ENCODE results near the gene RTP3.

RTP3 gene

GRCh38 chr3:46483825-46484224 is 14.0 kb upstream of the RTP3 start:
- Histone ChIP-seq H3K4me1 (ENCODE audit: low read length) (peaks cover under 1% of the 10 kb centered on the region), H4K20me1 (ENCODE audit: insufficient read depth, low read length) (no peaks in the 10 kb centered on the region), H3K4me2 (ENCODE audit: low read length) (no peak overlapping the region), H3K27me3 (ENCODE audit: low read depth, low read length) (peaks cover 49% of the 10 kb centered on the region), H3K36me3 (replicated peaks; ENCODE audit: low read depth, low read length) (no peaks in the 10 kb centered on the region), H3K9me3 (ENCODE audit: insufficient read depth, low read length) (no peaks in the 10 kb centered on the region), H3K79me2 (ENCODE audit: low read length) (no peaks in the 10 kb centered on the region), H3K9ac (ENCODE audit: low read length) (no peak overlapping the region), H3K27ac (ENCODE audit: low read length) (no peak overlapping the region), H3K4me3 (ENCODE audit: low read length) (no peak overlapping the region), H2AFZ (ENCODE audit: low read depth, low read length) (no peak overlapping the region)
- TF ChIP-seq CTCF (IDR thresholded peaks at IDR 0.05; ENCODE audit: low read depth, low read length) (no peak), EZH2phosphoT487 (IDR thresholded peaks at IDR 0.05; ENCODE audit: low read depth) (no peak)

- Histone ChIP-seq H3K27me3 (ENCODE audit: low read depth, low read length) (peaks cover 50% of the 10 kb centered on the region), H3K27ac (ENCODE audit: low read length) (no peak overlapping the region), H3K9me3 (ENCODE audit: insufficient read depth, low read length) (no peaks in the 10 kb centered on the region), H3K9ac (ENCODE audit: low read length) (no peak overlapping the region), H3K4me3 (ENCODE audit: low read length) (no peak overlapping the region), H3K79me2 (ENCODE audit: low read length) (no peaks in the 10 kb centered on the region), H3K4me2 (ENCODE audit: low read length) (no peak overlapping the region), H4K20me1 (ENCODE audit: insufficient read depth, low read length) (no peaks in the 10 kb centered on the region), H3K4me1 (ENCODE audit: low read length) (peaks cover 5% of the 10 kb centered on the region), H3K36me3 (replicated peaks; ENCODE audit: low read depth, low read length) (no peaks in the 10 kb centered on the region), H2AFZ (ENCODE audit: low read depth, low read length) (no peak overlapping the region)
- no peak for TF ChIP-seq CTCF (IDR thresholded peaks at IDR 0.05; ENCODE audit: low read depth, low read length)
- TF ChIP-seq EZH2phosphoT487 (IDR thresholded peaks at IDR 0.05; ENCODE audit: low read depth): no peak
Measured at GRCh38 chr3:46484388-46484787, 13.4 kb upstream of the RTP3 start.

- Histone ChIP-seq H3K27me3 (ENCODE audit: low read depth, low read length) (peaks cover 49% of the 10 kb centered on the region), H3K4me3 (ENCODE audit: low read length) (no peak overlapping the region), H3K9me3 (ENCODE audit: insufficient read depth, low read length) (no peaks in the 10 kb centered on the region), H2AFZ (ENCODE audit: low read depth, low read length) (no peak overlapping the region), H3K4me1 (ENCODE audit: low read length) (peaks cover 5% of the 10 kb centered on the region), H3K79me2 (ENCODE audit: low read length) (no peaks in the 10 kb centered on the region), H3K36me3 (replicated peaks; ENCODE audit: low read depth, low read length) (no peaks in the 10 kb centered on the region), H4K20me1 (ENCODE audit: insufficient read depth, low read length) (no peaks in the 10 kb centered on the region), H3K27ac (ENCODE audit: low read length) (no peak overlapping the region), H3K9ac (ENCODE audit: low read length) (no peak overlapping the region), H3K4me2 (ENCODE audit: low read length) (no peak overlapping the region)
- TF ChIP-seq CTCF (IDR thresholded peaks at IDR 0.05; ENCODE audit: low read depth, low read length) (no peak), EZH2phosphoT487 (IDR thresholded peaks at IDR 0.05; ENCODE audit: low read depth) (no peak)
Measured at GRCh38 chr3:46484911-46485778, 12.6 kb upstream of the RTP3 start.

- H3K4me3 ChIP-seq (ENCODE audit: low read length): no peak overlapping the region
Measured at GRCh38 chr3:46485779-46486175, 12.0 kb upstream of the RTP3 start.

More at GRCh38 chr3:46485779-46486175, 12.0 kb upstream of the RTP3 start:
- H2AFZ ChIP-seq (ENCODE audit: low read depth, low read length): no peak overlapping the region
- H3K27ac ChIP-seq (ENCODE audit: low read length): no peak overlapping the region
- peaks cover 5% of the 10 kb centered on the region for H3K4me1 ChIP-seq (ENCODE audit: low read length)
- peaks cover 44% of the 10 kb centered on the region for H3K27me3 ChIP-seq (ENCODE audit: low read depth, low read length)
- no peaks in the 10 kb centered on the region for H3K79me2 ChIP-seq (ENCODE audit: low read length)
- no peaks in the 10 kb centered on the region for H3K36me3 ChIP-seq (replicated peaks; ENCODE audit: low read depth, low read length)
- H3K4me2 ChIP-seq (ENCODE audit: low read length): no peak overlapping the region
- H4K20me1 ChIP-seq (ENCODE audit: insufficient read depth, low read length): no peaks in the 10 kb centered on the region
- TF ChIP-seq EZH2phosphoT487 (IDR thresholded peaks at IDR 0.05; ENCODE audit: low read depth): no peak
- TF ChIP-seq CTCF (IDR thresholded peaks at IDR 0.05; ENCODE audit: low read depth, low read length): no peak
- H3K9me3 ChIP-seq (ENCODE audit: insufficient read depth, low read length): no peaks in the 10 kb centered on the region
- no peak overlapping the region for H3K9ac ChIP-seq (ENCODE audit: low read length)
